Stimulated activated CD4-positive, alpha-beta T cell treated with anti-CD3 and anti-CD28 coated beads, Interleukin-12 subunit alpha, Interleukin-12 subunit beta, amount 100 ng/mL, for 4 hours (primary cell): Measurements from ENCODE around the gene MAML1.
"Not testable (repeated sequence)": the region's sequence is repeated elsewhere in the genome, so short reads cannot be mapped to it uniquely, and the experiment has no call there.

Source experiments
- DNase-seq: peaks from one replicate; pipeline ENCODE4 v3.0.0-alpha.2; 2020

MAML1 gene

GRCh38 chr5:179732412-179732917, at the start of gene MAML1:
Gene MAML1 (plus strand): TSS chr5:179732822. CDS start chr5:179733113, 291 bp downstream.
- DNase-seq: peak; percentile 97

GRCh38 chr5:179689212-179689611, 43.4 kb upstream of the MAML1 start:
- DNase-seq: not testable (repeated sequence)

- no peak for DNase-seq
Observed at GRCh38 chr5:179694561-179694960, 38.1 kb upstream of the MAML1 start.

- DNase-seq: no peak
Observed at GRCh38 chr5:179696603-179697002, 36.0 kb upstream of the MAML1 start.

GRCh38 chr5:179697108-179697507, 35.5 kb upstream of the MAML1 start:
- no peak for DNase-seq

GRCh38 chr5:179697543-179697942, 35.1 kb upstream of the MAML1 start:
- DNase-seq: not testable (repeated sequence)

GRCh38 chr5:179697993-179698934, 34.4 kb upstream of the MAML1 start:
- DNase-seq: peak; percentile 95

GRCh38 chr5:179698935-179699615, 33.5 kb upstream of the MAML1 start, which contains the start of gene CANX:
Gene CANX (plus strand): TSS chr5:179698967. CDS start chr5:179705682, 6,715 bp downstream.
- no peak for DNase-seq

GRCh38 chr5:179699616-179700237, 32.9 kb upstream of the MAML1 start:
- peak; percentile 26 for DNase-seq

- DNase-seq: no peak
Observed at GRCh38 chr5:179700401-179700918, 32.2 kb upstream of the MAML1 start.

GRCh38 chr5:179716286-179716685, 16.3 kb upstream of the MAML1 start:
- DNase-seq: no peak

GRCh38 chr5:179720222-179720621, 12.4 kb upstream of the MAML1 start:
- no peak for DNase-seq

GRCh38 chr5:179724163-179724562, 8.5 kb upstream of the MAML1 start:
- no peak for DNase-seq

GRCh38 chr5:179727106-179727505, 5.5 kb upstream of the MAML1 start:
- no peak for DNase-seq

GRCh38 chr5:179729303-179729702, 3.3 kb upstream of the MAML1 start:
- no peak for DNase-seq

GRCh38 chr5:179729727-179730126, 2.9 kb upstream of the MAML1 start:
- no peak for DNase-seq

- DNase-seq: no peak
Observed at GRCh38 chr5:179730356-179730755, 2.3 kb upstream of the MAML1 start.

- DNase-seq: no peak
Observed at GRCh38 chr5:179730852-179731251, 1.8 kb upstream of the MAML1 start.

GRCh38 chr5:179731791-179732411, 721 bp upstream of the MAML1 start:
- peak; percentile 11 for DNase-seq

- peak; percentile 40 for DNase-seq
Observed at GRCh38 chr5:179732918-179733771, 523 bp downstream of the MAML1 start.

GRCh38 chr5:179733772-179734126, 1.1 kb downstream of the MAML1 start:
- no peak for DNase-seq
